SK-N-DZ (cell line): ENCODE data around the gene CDH4.

Experiments used
- DNase-seq: peaks from one replicate; pipeline ENCODE4 v3.0.0-alpha.2; 2015; ENCODE audit warnings: low spot score

The CDH4 gene

DNA sequence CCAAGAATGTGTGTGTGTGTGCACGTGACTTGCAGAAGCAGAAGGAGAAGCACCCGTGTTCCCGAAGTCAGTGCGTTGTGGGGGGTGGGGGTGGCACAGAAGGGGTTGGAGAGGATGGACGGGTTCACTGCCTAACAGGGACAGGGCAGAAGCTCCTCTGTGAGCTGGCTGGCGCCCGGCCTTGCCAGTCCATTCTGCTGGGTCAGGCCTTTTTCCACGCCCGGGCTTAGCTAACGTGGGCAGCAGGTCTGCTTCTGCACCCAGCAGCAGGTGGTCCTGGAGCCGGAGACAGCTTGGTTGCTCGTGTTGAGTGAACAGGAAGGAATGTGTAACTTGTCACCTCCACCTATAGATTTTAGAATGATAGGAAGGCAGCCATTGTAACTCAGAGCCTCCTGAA, 374.4 kb downstream of the CDH4 start:
- DNase-seq = no peak

DNA sequence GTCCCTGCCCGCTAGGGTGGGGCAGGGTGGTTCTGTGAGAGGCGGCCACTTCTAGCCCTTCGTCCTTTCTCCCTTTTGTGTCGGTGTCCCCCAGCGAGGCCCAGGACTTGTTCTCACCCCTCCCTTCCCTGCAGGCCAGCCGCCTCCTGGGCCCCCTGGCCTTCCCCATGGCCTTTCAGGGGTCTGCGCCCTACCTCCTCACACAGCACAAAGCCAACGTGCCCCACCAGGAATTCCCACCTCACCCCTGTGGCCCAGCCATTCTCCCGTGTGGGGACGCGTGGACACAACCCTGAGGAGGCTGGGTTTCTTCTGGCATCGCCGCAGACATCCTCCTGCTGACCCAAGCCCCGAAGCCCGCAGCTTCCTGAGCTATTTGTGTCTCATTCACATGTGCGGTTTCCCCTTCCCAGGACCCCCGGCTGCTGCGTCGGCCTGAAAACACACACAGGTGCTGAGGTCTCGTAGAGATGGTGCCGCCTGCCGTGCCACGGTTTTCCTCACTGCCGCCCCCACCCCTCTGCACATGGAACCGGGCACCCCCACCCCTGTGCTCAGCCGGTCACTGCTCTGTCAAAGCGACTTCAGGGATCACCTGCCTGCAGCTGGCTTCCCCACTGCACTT, 375.8 kb downstream of the CDH4 start:
- no peak for DNase-seq

DNA sequence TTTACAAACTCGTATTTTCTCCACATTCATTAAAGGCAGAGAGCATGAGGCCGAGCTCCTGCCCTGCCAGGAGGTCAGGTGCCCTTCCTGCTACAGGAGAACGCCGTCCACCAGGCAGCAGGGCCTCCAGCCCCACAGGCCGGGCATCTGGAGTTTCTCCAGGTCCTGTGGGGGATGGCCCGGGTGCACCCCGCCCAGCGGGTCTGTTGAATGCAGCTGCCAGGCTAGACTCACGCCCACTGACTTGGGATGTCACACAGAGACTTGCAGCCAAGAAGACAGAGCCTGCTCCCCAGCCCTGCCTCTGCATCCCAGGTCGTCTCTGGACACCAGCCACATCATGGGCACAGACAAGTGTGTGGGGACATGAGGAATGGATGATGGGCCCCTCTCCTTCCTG, 376.4 kb downstream of the CDH4 start:
- DNase-seq = no peak

DNA sequence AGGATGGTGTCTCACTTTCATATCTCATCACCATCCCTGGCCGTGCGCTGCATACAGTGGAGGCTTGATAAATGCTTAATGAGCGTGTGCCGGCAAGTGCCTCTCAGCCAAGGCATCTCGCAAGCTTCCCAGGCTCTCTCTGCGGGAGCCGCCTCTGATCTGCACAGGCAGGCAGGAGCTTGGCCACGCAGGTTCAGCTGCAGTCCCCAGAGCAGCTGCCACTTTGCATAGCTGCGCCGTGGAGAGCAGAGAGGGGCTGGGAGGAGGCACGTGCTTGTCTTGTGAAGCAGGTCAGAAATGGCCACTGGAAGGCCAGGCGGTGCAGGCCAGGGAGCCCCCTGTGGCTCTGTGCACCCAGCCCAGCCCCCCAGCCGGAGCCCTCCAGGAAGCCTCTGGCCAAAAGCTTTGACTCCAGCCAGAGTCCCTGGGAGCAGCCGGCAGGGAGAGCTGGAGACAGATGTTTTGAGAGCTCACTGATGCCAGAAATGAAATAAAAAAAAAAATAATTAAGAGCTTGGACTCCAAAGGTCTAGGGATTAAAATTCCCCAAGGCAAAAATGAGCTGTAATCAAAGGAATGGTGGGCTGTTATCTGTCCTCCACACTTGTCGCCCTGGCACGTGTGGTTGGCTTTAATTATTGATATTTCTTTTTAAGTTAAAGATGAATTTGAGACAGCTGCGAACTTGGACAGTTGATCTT, 377.0 kb downstream of the CDH4 start:
- no peak for DNase-seq

DNA sequence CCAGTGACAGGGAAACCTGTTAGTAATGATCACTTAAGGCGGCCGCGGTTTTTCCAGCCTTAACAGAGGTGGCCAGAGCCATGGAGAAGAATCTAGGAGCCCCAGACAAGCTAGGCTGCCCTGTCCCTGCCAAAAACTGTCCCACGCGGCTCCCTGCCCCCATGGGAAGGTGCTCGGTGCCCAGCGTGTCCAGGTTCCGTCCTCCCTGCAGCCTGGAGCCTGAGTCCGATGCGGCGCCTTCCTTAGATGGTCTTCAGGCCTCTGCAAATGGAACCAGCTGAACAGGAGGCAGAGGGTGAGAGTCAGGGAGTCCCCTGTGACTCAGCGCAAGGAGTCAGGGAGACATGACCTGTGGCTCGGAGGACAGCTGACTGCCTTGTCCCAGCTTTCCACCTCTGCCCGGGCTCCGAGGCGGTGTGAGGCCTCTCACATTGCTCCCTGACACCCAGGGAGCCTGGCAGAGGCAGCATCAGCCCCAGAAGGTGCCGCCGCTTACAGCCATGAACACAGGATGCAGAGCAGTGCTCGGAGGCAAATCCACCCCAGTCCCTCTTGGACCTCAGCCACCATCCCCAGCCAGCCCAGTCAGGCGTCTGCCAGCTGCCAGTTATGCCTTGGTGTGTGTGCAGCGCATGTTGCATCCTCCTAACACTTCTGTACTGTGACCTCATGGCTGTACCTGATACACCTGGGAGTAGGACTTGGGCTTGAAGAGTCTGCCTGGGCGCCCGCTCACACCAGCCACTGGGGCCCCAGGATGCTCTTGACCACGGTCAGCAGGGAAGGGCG, 377.7 kb downstream of the CDH4 start:
- DNase-seq = no peak

DNA sequence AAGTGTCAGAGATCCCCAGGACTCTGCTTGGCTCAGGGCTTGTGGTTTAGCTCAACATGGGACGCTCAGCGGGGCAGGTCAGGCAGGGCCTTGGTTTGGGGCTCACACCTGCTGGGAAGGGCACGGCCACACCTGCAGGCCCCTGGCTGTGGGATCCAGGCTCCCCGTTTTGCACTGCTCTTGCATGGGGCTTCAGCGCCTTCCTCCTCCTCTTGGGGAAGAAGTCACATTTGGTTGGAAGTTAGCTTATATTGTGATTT, 378.3 kb downstream of the CDH4 start:
- DNase-seq = no peak

DNA sequence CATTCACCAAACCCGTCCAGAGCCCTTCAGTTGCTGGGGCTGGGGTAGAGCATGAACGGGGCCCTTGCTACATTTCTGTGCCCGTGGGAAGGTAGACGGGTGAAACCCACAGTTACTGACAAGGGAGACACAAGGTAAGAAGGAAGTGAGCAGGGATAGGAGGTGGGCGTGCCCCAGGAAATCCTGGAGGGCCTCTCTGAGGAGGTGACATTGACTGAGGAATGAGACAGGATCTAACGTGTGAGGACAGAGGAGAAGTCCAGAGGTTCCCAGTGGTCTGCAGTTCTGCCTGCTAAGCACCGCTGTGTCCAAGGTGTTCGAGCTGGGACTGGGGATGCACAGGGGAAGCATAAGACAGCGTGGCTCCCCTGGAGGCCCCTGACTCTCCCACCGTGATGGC, 378.8 kb downstream of the CDH4 start:
- DNase-seq = no peak

DNA sequence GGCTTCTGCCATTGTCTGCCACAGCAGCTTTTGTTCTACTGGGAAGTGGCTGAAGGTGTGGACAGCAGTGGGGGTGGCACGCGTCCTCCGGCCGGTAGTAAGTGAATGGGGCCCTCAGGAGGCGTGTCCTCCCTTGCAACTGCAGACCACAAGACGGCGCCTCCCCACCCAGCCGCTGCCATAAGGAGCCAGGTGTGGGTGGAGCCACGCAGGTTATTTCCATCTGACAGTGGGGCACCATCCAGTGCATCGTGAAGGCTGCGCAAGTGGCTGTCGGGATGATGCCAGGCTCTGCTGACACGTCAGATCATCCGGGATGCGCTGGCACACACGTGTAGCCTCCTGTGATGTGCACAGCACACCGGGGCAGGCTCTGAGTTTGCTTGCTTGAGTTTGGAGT, 379.7 kb downstream of the CDH4 start:
- no peak for DNase-seq

DNA sequence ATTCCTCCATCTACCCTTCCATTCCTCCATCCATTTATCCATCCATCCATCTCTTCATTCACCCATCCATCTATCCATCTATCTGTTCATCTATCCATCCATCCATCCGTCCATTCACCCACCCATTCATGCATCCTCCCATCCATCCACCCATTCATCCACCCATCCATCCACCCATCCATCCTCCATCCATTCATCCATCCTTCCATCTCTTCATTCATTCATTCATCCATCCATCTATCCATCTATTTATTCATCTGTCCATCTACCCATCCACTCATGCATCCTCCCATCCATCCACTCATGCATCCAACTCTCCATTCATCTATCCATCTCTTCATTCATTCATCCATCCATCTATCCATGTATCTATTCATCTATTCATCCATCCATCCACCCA, 380.9 kb downstream of the CDH4 start:
- no peak for DNase-seq

DNA sequence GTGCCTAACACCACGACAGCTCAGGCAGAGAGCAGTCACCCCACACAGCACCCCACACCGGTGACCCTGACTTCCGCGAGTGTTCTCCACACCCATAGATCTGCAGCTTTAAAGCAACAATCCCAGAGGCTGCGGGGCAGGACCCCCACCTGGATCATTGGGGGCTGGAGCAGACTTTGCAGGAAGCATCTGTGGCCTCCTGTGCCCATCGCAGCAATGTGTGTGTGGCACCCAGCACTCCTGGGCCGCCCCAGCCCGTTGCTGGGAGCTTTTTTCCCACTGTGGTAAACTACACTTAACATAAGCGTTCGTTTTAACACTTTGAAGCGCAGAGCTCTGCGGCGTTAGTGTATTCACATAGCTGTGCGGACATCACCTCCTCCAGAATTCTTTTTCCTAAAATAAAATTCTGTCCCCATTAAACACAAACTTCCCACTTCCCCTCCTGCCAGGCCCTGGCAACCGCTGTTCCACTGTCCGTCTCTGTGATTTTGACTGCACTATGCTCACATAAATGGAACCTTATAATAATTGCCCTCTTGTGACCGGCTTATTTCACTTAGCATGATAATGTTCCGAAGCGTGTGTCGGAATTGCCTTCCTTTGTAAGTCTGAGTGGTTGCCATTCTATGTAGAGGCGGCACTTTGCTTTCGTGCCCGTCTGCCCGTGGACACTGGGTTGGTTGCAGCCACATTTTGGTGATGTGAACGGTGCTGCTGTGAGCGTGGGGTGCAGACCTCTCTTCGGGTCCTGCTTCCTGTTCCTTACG, 382.5 kb downstream of the CDH4 start:
- no peak for DNase-seq

DNA sequence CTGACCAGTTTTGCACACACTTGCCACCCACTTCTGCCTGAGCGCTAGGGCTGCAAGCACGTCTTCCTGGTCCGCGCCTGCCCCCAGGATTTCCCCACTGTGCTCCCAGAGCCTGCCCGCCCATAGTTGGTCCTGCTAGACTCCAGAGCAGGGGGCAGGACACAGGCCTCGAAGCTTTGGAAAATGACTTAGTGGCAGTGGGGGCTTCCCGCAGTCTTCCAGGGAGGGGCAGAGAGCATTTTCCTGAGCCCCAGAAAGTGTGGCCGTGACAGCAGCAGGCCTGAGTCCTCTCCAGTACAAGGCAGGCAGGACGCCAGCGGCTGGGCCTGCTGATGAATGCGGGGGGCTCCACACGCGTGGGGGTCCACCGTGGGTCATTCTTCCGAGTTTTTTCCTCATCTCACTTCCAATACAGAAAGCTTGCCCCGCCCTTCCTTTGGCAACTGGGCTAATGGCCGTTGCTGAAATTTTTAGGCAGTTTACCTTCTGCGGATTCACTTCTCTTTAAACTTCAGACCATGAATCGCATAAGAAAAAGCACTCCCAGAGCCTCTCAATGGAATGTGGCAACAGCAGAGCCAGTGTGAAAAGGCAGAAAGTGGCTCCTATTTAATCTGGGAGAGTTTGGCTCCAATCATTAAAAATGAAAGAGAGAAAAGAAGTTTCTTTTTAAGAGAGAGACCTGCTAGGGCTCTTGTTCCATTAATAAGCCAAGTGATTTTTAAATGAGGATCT, 383.8 kb downstream of the CDH4 start:
- DNase-seq = no peak

DNA sequence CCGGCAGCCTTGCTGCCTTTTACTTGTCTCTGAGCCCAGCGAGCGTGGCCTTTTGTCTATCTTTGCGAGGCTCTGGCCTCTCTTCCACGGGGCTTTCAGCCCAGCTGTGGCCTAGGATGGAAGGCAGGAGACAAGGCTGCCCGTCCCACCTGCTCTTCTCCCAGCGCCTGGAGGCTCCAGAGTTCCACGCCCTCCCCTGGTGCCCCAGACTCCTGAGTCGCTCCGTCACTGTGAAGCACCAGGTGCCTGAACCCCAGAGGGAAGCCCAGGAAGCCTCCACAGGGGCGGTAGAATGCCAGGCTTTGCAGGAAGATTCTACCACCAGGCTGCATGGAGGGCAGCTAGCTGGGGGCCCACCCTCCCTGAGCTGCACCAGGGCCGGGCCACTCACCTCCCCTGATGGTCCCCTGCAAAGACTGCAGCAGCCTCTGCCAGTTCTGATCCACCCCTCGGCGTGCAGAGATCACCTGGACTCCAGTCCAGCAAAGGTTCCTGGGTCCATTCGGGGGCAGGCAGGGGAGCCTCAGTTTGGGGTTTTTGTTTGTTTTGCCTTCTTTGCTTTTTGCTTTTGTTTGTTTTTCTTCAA, 384.6 kb downstream of the CDH4 start:
- DNase-seq = no peak

DNA sequence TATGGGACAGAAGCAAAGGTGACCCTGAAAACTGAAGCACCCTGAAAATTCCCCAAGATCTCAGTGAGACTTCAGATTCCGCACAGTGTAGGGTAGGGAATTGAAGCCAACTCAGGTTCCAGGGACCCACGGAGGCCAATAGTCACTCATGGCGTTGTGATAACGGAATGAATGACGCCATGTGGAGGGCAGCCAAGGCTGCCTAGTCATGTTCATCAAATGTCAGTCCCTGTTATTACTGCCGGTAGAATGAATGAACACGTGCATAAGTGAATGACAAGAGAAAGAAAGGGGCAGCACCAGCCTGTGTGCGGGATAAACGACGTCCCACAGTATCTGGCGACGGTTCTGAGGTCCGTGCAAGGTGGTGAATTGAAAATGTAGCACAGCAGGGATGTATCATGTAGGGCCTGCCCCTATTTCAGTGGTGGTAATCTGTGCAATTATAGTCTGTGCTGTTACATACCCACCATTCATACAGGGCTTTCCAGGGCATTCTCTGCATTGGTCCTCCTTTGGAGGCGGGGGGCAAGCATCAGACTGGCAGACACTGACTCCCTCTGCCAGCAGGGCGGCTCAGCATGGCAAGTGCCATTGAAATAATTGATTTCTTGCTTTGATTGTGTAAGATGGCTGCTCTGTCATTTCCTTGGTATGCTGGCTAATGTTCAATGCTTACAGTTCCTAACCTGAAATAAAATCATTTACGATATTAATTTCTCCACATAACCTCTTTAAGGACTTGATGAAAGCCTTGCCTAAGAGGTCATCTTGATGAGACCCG, 386.9 kb downstream of the CDH4 start:
- no peak for DNase-seq

DNA sequence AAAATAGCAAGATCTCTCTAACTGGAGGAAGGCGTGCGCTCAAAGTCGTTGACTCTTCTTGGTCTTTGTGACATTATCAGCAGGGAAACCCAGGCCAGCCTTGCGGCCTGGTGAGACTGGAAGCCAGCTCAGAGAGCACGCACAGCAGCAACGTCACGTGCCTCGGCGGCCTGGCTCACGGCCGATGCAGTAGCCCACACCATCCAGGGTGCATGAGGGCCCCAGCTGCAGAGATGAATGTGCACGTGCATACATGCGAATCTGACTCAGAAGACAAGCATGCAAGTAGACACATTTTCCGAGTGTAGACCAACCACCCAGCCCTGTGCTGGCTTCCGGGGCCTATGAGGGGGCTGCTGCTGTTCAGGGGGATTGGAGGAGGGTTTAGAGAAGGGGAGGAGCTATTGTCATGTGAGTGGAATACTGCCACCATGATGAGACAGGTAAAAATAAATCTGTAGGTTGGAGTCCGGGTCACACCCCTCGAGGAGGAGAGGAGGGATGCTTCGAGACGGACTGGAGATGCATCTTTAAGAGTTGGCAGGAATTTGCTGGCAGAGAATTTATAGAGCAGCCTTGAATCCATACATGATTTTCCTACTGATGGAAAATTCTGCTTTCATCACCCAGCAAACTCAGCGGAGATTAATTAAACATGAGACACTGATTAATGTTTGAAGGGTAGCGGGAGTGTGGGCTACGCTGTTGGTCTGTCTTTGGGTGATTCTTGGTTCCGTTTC, 388.2 kb downstream of the CDH4 start:
- DNase-seq = no peak

DNA sequence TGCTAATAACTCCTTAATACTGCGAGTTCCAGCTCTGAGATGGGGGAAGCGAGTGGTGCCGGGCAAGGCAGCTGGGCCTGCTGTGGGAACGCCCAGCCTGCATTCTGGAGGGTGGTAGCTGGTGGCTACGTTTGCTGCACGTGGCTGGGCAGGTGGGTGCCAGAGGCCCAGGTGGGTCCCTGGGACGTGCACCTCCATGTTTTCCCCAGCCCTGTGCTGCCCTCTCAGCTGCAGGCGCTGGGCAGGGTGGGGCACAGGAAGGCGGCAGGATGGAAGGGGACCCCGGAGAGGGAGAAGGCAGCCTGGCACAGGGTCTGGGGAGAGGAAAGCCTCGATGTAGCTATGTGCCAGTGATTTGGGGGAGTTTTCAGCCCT, 388.8 kb downstream of the CDH4 start:
- DNase-seq = no peak

DNA sequence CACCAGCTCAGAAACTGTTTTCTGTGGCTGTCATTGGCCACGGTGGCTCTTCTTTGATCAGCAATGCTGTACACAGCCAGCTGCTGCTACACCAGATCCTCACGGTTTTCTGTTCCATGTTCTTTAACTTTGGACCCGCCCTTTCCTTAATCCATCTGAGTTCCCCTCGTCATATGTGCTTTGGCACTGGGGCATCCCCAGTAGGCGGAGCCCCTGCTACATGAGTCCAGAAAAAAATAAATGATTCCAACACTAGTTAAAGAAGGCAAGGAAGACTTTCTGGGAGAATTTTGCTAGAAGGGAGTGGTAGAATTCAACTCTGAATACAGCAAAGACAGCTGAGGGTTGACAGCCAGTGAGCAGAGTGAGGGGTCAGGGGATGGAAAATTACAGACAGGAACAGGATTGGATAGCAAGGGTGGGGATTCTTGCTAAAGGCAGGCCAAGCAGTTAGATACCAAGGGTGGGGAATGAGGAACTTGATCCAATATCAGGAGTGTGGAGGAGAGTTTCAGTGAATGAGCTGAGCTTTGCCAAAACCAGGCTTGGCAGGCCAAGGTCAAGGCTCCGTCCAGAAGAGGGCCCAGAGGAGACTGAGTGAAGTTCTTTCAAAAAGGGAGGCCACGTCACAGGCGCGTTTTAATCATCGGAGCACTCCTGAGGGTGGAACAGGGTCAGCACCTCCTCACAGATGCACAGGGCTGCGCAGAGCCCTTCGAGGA, 391.8 kb downstream of the CDH4 start:
- no peak for DNase-seq

DNA sequence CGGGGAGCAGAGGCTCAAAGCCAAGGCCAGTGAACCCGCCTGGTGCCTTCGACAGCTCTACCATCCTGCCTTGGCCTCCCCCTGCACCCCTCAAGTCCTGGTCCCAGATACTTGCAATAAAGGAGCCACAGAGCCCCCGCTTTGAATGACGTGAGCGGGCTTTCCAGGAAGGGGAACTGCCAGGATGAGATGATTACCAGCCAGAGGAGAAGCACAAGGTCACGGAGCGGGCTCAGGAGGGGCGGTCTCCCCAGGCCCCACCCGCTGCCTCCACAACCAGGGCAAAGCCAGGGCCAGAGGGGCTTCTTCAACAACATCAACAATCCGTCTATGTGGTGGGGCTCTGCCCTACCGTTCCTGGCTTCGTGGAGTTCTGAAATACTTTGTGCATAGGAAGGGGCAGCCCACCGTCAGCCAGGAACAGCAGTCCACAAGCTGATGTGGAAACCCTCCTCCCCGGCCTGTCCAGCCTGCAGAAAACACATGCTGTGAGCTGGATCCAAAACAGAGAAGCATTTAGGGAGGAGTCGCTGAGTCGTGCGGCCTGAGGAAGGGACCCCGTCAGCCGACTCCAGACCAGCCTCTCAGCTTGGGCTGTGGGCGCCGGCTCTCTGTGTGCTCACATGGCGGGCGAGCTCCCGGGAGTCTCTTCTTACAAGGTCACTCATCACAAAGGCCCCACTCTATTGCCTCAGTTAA, 392.5 kb downstream of the CDH4 start:
- no peak for DNase-seq

DNA sequence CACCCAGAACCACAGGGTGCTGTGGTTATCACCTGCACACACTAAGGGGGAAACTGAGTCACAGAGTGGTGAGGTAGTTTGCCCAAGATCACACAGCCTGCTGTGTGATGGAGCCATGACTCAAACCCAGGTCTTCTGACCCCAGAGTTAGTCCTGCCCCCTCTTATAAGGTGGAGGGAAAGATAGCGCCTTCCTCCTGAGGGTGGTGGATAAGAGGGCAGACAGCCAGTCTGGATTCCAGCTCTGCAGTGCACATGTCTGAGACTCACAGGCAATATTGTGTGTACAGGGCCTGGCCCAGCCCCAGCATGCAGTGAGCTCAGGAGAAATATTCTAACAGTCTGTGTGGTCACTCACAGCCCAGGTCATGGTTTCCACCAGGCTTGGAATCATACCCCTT, 393.7 kb downstream of the CDH4 start:
- no peak for DNase-seq

DNA sequence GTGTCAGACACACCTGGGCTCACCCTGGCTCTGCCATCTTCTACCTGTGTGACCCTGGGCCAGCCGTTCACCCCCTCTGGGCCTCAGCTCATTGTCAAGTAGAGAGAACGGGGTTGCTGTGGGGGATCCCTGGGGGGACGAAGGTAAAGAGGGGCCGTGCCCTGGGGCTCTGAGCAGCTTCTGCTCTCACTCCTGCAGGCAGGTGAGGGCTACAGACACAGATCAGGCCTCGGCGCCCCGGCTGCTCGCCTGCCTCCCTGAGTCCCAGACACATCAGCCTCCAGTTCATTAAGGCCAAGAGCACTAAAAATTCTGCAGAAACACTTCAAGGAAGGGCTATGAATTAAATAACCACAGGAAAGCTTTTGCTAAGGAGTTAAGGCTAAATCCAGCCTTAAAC, 394.4 kb downstream of the CDH4 start:
- DNase-seq = no peak
